Measurements from ENCODE around the gene MYO10. TPM values are rescaled to one million over a fixed set of nuclear protein-coding genes. Genes with fewer than 3 reads are reported as not detected.

Gene MYO10
- total RNA-seq, 1 donor from 2014 or later: 56.7 TPM

- no peaks in the 10 kb centered on the region for H3K27me3 Mint-ChIP-seq (ENCODE audit: low read depth)
- no peak for DNase-seq (ENCODE audit: low spot score in 2 of 2, unreplicated experiment in 2 of 2)
- H3K9me3 Mint-ChIP-seq: peaks cover 4% of the 10 kb centered on the region
- no peak overlapping the region for H3K27ac Mint-ChIP-seq
- no peak overlapping the region for H3K4me3 Mint-ChIP-seq
- H3K36me3 Mint-ChIP-seq: peaks cover 20% of the 10 kb centered on the region
- peaks cover 31% of the 10 kb centered on the region for H3K4me1 Mint-ChIP-seq
- TF ChIP-seq, protein P1, sequence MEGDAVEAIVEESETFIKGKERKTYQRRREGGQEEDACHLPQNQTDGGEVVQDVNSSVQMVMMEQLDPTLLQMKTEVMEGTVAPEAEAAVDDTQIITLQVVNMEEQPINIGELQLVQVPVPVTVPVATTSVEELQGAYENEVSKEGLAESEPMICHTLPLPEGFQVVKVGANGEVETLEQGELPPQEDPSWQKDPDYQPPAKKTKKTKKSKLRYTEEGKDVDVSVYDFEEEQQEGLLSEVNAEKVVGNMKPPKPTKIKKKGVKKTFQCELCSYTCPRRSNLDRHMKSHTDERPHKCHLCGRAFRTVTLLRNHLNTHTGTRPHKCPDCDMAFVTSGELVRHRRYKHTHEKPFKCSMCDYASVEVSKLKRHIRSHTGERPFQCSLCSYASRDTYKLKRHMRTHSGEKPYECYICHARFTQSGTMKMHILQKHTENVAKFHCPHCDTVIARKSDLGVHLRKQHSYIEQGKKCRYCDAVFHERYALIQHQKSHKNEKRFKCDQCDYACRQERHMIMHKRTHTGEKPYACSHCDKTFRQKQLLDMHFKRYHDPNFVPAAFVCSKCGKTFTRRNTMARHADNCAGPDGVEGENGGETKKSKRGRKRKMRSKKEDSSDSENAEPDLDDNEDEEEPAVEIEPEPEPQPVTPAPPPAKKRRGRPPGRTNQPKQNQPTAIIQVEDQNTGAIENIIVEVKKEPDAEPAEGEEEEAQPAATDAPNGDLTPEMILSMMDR (IDR thresholded peaks at IDR 0.05; ENCODE audit: unreplicated experiment): no peak
Measured at GRCh38 chr5:16732356-16732755, 203.7 kb downstream of the MYO10 start.

GRCh38 chr5:16727755-16728325 is 208.2 kb downstream of the MYO10 start:
- H3K36me3 Mint-ChIP-seq: peaks cover 28% of the 10 kb centered on the region
- H3K9me3 Mint-ChIP-seq: peaks cover 16% of the 10 kb centered on the region
- no peak overlapping the region for H3K4me3 Mint-ChIP-seq
- peak overlapping the region; percentile 50 for H3K27ac Mint-ChIP-seq
- peaks cover 10% of the 10 kb centered on the region for H3K4me1 Mint-ChIP-seq
- TF ChIP-seq, protein P1 (IDR thresholded peaks at IDR 0.05; ENCODE audit: unreplicated experiment): no peak
- DNase-seq (ENCODE audit: low spot score in 2 of 2, unreplicated experiment in 2 of 2): no peak
- no peaks in the 10 kb centered on the region for H3K27me3 Mint-ChIP-seq (ENCODE audit: low read depth)

GRCh38 chr5:16726538-16726946 is 209.5 kb downstream of the MYO10 start:
- DNase-seq (ENCODE audit: low spot score in 2 of 2, unreplicated experiment in 2 of 2): no peak
- no peak overlapping the region for H3K27ac Mint-ChIP-seq
- peaks cover 10% of the 10 kb centered on the region for H3K4me1 Mint-ChIP-seq

DNA sequence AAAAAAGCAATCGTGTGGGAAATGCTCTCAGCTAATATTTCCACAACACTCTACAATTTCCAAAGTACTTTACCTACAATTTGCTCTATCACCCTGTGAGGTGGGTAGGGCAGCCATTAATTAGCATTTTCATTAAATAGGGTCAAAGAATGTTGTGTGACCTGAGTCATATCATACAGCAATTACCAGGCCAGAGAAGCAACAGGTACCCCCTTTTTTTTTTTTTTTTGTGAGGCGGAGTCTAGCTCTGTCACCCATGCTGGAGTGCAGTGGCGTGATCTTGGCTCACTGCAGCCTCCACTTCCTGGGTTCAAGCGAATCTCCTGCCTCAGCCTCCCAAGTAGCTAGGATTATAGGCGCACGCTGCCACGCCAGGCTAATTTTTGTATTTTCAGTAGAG is 210.5 kb downstream of the MYO10 start:
- no peak overlapping the region for H3K27ac Mint-ChIP-seq
- no peaks in the 10 kb centered on the region for H3K27me3 Mint-ChIP-seq (ENCODE audit: low read depth)
- peaks cover 16% of the 10 kb centered on the region for H3K9me3 Mint-ChIP-seq
- H3K4me1 Mint-ChIP-seq: peaks cover 17% of the 10 kb centered on the region
- no peak for DNase-seq (ENCODE audit: low spot score in 2 of 2, unreplicated experiment in 2 of 2)
- TF ChIP-seq, protein P1 (IDR thresholded peaks at IDR 0.05; ENCODE audit: unreplicated experiment): no peak
- no peak overlapping the region for H3K4me3 Mint-ChIP-seq
- H3K36me3 Mint-ChIP-seq: peaks cover 24% of the 10 kb centered on the region

More at GRCh38 chr5:16726538-16726946, 209.5 kb downstream of the MYO10 start:
- no peaks in the 10 kb centered on the region for H3K27me3 Mint-ChIP-seq (ENCODE audit: low read depth)
- no peak overlapping the region for H3K4me3 Mint-ChIP-seq
- TF ChIP-seq, protein P1 (IDR thresholded peaks at IDR 0.05; ENCODE audit: unreplicated experiment): no peak
- peaks cover 16% of the 10 kb centered on the region for H3K9me3 Mint-ChIP-seq
- peaks cover 27% of the 10 kb centered on the region for H3K36me3 Mint-ChIP-seq

GRCh38 chr5:16723821-16724220 is 212.3 kb downstream of the MYO10 start:
- TF ChIP-seq, protein P1 (IDR thresholded peaks at IDR 0.05; ENCODE audit: unreplicated experiment): no peak
- Mint-ChIP-seq H3K27ac (no peak overlapping the region), H3K4me1 (peaks cover 17% of the 10 kb centered on the region), H3K4me3 (no peak overlapping the region), H3K36me3 (peaks cover 21% of the 10 kb centered on the region), H3K27me3 (ENCODE audit: low read depth) (no peaks in the 10 kb centered on the region), H3K9me3 (peaks cover 15% of the 10 kb centered on the region)
- DNase-seq (ENCODE audit: low spot score in 2 of 2, unreplicated experiment in 2 of 2): no peak
